Glutamatergic neuron (in vitro differentiated cells): Measurements from ENCODE around the gene EZR. TPM values are rescaled to one million over a fixed set of nuclear protein-coding genes. Genes with fewer than 3 reads are reported as not detected.

ENCODE experiments used
- DNase-seq: peaks from one replicate; pipeline ENCODE4 v3.0.0; 2022
- H3K27ac Mint-ChIP-seq: one replicate; pipeline ENCODE4 v1.8.0; 2020; ENCODE audit warnings: mild to moderate bottlenecking, mixed read lengths, inconsistent platforms; ENCODE audit not compliant: unreplicated experiment
- H3K27me3 Mint-ChIP-seq: one replicate; pipeline ENCODE4 v1.8.0; 2020; ENCODE audit warnings: mild to moderate bottlenecking, moderate library complexity, mixed read lengths, inconsistent platforms; ENCODE audit not compliant: unreplicated experiment
- H3K36me3 Mint-ChIP-seq: one replicate; pipeline ENCODE4 v1.8.0; 2020; ENCODE audit warnings: mild to moderate bottlenecking, mixed read lengths, inconsistent platforms; ENCODE audit not compliant: unreplicated experiment
- H3K4me1 Mint-ChIP-seq: one replicate; pipeline ENCODE4 v1.8.0; 2020; ENCODE audit warnings: mild to moderate bottlenecking, low read depth, mixed read lengths, inconsistent platforms; ENCODE audit not compliant: unreplicated experiment
- H3K4me3 Mint-ChIP-seq: one replicate; pipeline ENCODE4 v1.8.0; 2020; ENCODE audit warnings: mild to moderate bottlenecking, mixed read lengths, inconsistent platforms; ENCODE audit not compliant: unreplicated experiment
- H3K9me3 Mint-ChIP-seq: one replicate; pipeline ENCODE4 v1.8.0; 2020; ENCODE audit warnings: mild to moderate bottlenecking, moderate library complexity, mixed read lengths, inconsistent platforms; ENCODE audit not compliant: unreplicated experiment
- CTCF ChIP-seq: fragments of 200-600 bp; sonication (generic); IDR thresholded peaks from one replicate; pipeline ENCODE4 v1.5.0; 2021; ENCODE audit not compliant: partially characterized antibody, unreplicated experiment
- total RNA-seq: library from RNA; stranded (reverse); fragmentation: NEBNext Ultra II Directional; extraction: Animal tissue kit (Norgen Biotek cat#: 25700); gene quantifications from one replicate; pipeline ENCODE4 v1.2.1, GENCODE V29; 2021; ENCODE audit not compliant: unreplicated experiment

EZR gene
- total RNA-seq, 1 donor from 2014 or later, result 272 TPM

- Mint-ChIP-seq H3K27ac (peak overlapping the region; percentile 94), H3K4me3 (peak overlapping the region; percentile 97), H3K27me3 (peaks cover 5% of the 10 kb centered on the region), H3K36me3 (peaks cover 10% of the 10 kb centered on the region), H3K4me1 (peaks cover 35% of the 10 kb centered on the region), H3K9me3 (peaks cover 16% of the 10 kb centered on the region)
- DNase-seq, result peak; percentile 83
- no peak for TF ChIP-seq CTCF
These were observed 1.2 kb downstream of the EZR start for GRCh38 chr6:158817728-158818580.

GRCh38 chr6:158816803-158817727, 2.1 kb downstream of the EZR start:
- Mint-ChIP-seq H3K36me3 (peaks cover 10% of the 10 kb centered on the region), H3K27ac (peak overlapping the region; percentile 94), H3K9me3 (peaks cover 20% of the 10 kb centered on the region)

GRCh38 chr6:158816329-158816728, 2.8 kb downstream of the EZR start:
- H3K9me3 Mint-ChIP-seq, result peaks cover 20% of the 10 kb centered on the region
- H3K27me3 Mint-ChIP-seq, result peaks cover 8% of the 10 kb centered on the region
- peak overlapping the region; percentile 97 for H3K4me3 Mint-ChIP-seq
- peak overlapping the region; percentile 94 for H3K27ac Mint-ChIP-seq
- no peak for DNase-seq
- no peak for TF ChIP-seq CTCF
- H3K36me3 Mint-ChIP-seq, result peaks cover 10% of the 10 kb centered on the region
- peaks cover 49% of the 10 kb centered on the region for H3K4me1 Mint-ChIP-seq

More at GRCh38 chr6:158816803-158817727, 2.1 kb downstream of the EZR start:
- Mint-ChIP-seq H3K4me3 (peak overlapping the region; percentile 97), H3K27me3 (peaks cover 8% of the 10 kb centered on the region), H3K4me1 (peaks cover 43% of the 10 kb centered on the region)
- DNase-seq, result peak; percentile 55
- no peak for TF ChIP-seq CTCF

GRCh38 chr6:158815907-158816306, 3.3 kb downstream of the EZR start:
- Mint-ChIP-seq H3K27ac (no peak overlapping the region), H3K4me1 (peaks cover 49% of the 10 kb centered on the region), H3K36me3 (peaks cover 10% of the 10 kb centered on the region), H3K27me3 (peaks cover 8% of the 10 kb centered on the region), H3K4me3 (peak overlapping the region; percentile 97), H3K9me3 (peaks cover 20% of the 10 kb centered on the region)
- TF ChIP-seq CTCF, result no peak
- no peak for DNase-seq

GRCh38 chr6:158815379-158815724, 3.8 kb downstream of the EZR start:
- Mint-ChIP-seq H3K27me3 (peaks cover 8% of the 10 kb centered on the region), H3K9me3 (peaks cover 20% of the 10 kb centered on the region), H3K36me3 (peaks cover 10% of the 10 kb centered on the region), H3K27ac (peak overlapping the region; percentile 72), H3K4me3 (peak overlapping the region; percentile 97), H3K4me1 (peaks cover 54% of the 10 kb centered on the region)
- no peak for TF ChIP-seq CTCF
- DNase-seq, result no peak
